Body of pancreas (tissue), 4 donors: ENCODE measurements around the gene THUMPD3.

Source experiments
- POLR2A ChIP-seq, 3 donors: fragments of 450-650 bp; IDR thresholded peaks; one replicate each; pipeline ENCODE4 v1.6.1; 2016; ENCODE audit warnings: antibody characterized with exemption in 3 of 3, mild to moderate bottlenecking in 2 of 3
- TF ChIP-seq, protein P1 (sequence below), 7 experiments: fragments of 450-650 bp in 4 of 7; fragments of 200-600 bp in 3 of 7; sonication (generic) in 3 of 7; IDR thresholded peaks; one replicate each; pipeline ENCODE4 v1.5.1; 2016 to 2019; ENCODE audit warnings: antibody characterized with exemption in 7 of 7

- no peak for TF ChIP-seq POLR2A (IDR thresholded peaks at IDR 0.05)
- TF ChIP-seq, protein P1, sequence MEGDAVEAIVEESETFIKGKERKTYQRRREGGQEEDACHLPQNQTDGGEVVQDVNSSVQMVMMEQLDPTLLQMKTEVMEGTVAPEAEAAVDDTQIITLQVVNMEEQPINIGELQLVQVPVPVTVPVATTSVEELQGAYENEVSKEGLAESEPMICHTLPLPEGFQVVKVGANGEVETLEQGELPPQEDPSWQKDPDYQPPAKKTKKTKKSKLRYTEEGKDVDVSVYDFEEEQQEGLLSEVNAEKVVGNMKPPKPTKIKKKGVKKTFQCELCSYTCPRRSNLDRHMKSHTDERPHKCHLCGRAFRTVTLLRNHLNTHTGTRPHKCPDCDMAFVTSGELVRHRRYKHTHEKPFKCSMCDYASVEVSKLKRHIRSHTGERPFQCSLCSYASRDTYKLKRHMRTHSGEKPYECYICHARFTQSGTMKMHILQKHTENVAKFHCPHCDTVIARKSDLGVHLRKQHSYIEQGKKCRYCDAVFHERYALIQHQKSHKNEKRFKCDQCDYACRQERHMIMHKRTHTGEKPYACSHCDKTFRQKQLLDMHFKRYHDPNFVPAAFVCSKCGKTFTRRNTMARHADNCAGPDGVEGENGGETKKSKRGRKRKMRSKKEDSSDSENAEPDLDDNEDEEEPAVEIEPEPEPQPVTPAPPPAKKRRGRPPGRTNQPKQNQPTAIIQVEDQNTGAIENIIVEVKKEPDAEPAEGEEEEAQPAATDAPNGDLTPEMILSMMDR (IDR thresholded peaks at IDR 0.05) = no peak
Measured at GRCh38 chr3:9386078-9386459, 23.2 kb downstream of the THUMPD3 start.
